Stimulated activated CD4-positive, alpha-beta T cell treated with anti-CD3 and anti-CD28 coated beads, Interleukin-15, amount 100 ng/mL, for 48 hours (primary cell): ENCODE measurements around the gene PSMD8.
"Not testable (repeated sequence)": the region's sequence is repeated elsewhere in the genome, so short reads cannot be mapped to it uniquely, and the experiment has no call there.

Experiments
- DNase-seq, 2 donors: peaks; one replicate each; pipeline ENCODE4 v3.0.0-alpha.2; 2020; ENCODE audit warnings: low read depth in 2 of 2

Gene PSMD8

GRCh38 chr19:38374332-38375097 is at the start of gene PSMD8:
Gene PSMD8 (plus strand): TSS chr19:38374571. CDS start chr19:38374602, 31 bp downstream.
- DNase-seq = peak; percentile 98

- DNase-seq = no peak
Observed at GRCh38 chr19:38326591-38326990, 47.8 kb upstream of the PSMD8 start.

DNA sequence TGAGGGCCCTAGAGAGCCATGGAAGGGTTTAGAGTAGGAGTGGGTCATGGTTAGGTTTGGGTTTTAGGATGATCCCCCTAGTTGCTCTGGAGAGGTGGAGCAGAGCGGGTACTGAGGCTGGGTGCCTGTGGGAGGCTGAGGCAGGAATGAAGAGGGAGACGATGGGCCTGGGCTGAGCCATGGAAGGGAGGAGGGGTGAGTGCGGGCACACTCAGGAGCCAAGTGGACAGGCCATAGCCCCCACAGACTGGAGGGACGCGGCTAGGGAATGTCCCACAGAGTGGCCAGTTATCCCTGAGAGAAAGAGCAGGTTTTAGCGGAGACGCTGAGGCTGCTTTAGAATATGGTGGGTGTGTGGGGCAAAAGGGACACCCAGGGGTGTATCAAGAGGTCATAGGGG is 44.7 kb upstream of the PSMD8 start:
- DNase-seq = no peak

GRCh38 chr19:38331728-38332127 is 42.6 kb upstream of the PSMD8 start:
- DNase-seq = no peak

GRCh38 chr19:38333245-38333644 is 41.1 kb upstream of the PSMD8 start:
- DNase-seq = no peak

- DNase-seq = peak; percentile 94 to 96
Observed at GRCh38 chr19:38335949-38336637, 38.3 kb upstream of the PSMD8 start.

- peak; percentile 95 to 97 for DNase-seq
Observed at GRCh38 chr19:38336638-38337359, 37.6 kb upstream of the PSMD8 start.

- DNase-seq = no peak
Observed at GRCh38 chr19:38337360-38337653, 37.1 kb upstream of the PSMD8 start.

- not testable (repeated sequence) for DNase-seq
Observed at GRCh38 chr19:38339011-38339410, 35.4 kb upstream of the PSMD8 start.

DNA sequence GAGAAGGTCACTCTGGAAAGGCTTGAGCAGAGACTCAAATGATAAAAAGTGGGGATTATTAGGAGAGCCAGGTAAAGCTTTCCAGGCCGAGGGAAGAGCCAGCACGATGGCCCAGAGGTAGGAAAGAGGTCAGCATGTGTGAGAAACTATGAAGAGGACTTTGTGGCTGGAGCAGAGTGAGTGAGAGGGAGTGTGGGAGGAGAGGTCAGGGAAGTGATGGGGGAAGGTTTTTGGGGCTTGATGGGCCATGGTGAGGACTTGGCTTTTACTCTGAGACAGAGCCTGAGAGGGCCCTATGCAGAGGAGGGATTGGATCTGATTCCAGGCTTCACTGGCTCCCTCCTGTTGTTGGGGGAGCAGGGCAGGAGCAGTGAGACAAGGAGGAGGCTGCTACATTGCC is 33.4 kb upstream of the PSMD8 start:
- DNase-seq = no peak

DNA sequence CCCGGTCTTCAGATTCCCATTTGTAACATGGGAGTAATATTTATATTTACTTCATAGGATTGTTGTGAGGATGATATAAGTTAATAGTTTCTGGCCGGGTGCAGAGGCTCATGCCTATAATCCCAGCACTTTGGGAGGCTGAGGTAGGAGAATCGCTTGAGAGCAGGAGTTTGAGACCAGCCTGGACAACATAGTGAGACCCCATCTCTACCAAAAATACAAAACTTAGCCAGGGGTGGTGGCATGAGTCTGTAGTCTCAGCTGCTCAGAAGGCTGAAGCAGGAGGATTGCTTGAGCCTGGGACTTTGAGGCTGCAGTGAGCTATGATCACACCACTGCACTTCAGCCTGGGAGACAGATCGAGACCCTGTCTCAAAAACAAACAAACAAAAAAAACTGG is 27.5 kb upstream of the PSMD8 start:
- no peak for DNase-seq

DNA sequence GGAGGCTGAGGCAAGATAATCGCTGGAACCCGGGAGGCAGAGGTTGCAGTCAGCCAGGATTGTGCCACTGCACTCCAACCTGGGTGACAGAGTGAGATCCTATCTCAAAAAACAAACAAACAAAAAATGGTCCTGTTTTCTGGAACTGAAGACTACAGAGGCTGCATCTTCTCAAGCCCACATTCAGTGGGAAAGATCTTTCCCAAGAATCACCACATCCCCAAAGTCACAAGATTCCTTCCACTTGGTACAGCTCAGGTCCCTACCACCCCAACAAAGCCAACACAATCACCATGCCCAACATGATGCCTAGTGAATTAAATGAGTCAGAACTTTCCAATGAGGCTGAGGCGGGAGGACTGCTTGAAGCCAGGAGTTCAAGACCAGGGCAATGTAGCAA is 23.5 kb upstream of the PSMD8 start:
- no peak for DNase-seq

DNA sequence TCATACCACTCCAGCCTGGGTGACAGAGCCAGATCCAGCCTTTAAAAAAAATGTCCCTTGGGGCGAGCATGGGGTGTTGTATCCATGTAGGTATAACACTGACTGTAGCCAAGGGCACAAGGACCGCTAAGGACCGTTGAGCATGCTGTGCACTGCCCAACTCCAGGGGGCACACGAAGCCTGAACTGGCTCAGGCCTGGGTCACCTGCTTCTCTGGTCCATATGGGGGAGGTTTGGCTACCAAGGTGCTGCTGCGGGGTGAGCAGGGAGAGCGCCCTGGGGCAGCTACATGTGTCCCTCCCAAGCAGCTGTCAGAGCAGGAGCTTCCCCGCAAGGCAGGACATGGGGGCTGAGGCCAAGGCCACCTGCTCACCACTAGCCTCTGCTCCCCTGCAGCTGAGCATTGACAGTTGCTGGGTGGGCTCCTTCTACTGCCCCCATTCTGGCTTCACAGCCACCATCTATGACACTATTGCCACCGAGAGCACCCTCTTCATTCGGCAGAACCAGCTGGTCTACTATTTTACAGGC is 22.4 kb upstream of the PSMD8 start:
- no peak for DNase-seq

- DNase-seq = no peak
Observed at GRCh38 chr19:38352611-38353010, 21.8 kb upstream of the PSMD8 start.

GRCh38 chr19:38355728-38356725 is 18.3 kb upstream of the PSMD8 start:
- no peak for DNase-seq

GRCh38 chr19:38358071-38358470 is 16.3 kb upstream of the PSMD8 start:
- no peak for DNase-seq

DNA sequence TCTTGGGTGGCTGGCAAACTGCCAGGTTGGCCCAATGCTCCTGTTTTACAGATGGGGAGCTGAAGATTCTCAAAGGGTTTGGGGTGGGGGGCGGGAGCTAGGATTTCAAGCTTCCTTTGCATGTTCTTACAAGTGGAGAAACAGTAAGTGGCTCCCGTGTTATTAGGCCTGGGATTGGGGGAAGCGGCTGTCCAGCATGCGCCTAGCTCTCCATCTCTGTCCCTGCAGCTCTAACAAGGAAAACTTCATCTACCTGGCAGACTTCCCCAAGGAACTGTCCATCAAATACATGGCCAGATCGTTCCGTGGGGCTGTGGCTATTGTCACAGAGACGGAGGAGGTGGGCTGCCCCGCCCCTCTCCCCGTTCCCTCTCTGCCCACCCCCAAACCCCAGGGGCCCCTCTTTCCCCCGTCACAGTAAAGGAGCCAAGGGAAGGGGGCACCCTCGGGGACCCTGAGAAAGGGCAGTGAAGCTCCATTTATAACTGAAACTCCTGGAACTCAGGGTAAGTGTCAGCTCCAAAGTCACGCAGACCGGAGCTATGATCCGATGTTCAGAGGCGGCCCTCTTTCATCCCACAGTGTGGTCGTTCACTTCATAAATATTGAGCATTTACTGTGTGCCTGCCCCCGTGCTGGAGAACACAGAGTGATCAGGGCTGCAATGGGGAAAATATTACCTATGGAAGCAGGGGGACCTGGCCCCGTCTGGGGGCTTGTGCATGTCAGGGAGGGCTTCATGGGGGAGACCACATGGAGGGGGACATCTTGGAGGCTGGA is 14.9 kb upstream of the PSMD8 start:
- no peak for DNase-seq

DNA sequence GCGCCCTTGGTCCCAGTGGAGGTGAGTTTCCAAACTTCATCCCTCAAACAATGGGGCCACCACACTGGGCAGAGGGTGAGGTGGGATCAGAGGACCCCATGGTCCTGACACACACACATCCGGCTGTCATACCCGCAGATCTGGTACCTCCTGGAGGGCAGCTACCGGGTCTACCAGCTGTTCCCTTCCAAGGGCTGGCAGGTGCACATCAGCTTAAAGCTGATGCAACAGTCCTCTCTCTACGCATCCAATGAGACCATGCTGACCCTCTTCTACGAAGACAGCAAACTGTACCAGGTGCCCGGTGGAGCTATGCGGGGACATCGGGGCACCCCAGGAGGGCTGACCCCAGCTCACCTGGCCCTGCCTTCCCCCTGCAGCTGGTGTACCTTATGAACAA is 14.0 kb upstream of the PSMD8 start:
- no peak for DNase-seq

DNA sequence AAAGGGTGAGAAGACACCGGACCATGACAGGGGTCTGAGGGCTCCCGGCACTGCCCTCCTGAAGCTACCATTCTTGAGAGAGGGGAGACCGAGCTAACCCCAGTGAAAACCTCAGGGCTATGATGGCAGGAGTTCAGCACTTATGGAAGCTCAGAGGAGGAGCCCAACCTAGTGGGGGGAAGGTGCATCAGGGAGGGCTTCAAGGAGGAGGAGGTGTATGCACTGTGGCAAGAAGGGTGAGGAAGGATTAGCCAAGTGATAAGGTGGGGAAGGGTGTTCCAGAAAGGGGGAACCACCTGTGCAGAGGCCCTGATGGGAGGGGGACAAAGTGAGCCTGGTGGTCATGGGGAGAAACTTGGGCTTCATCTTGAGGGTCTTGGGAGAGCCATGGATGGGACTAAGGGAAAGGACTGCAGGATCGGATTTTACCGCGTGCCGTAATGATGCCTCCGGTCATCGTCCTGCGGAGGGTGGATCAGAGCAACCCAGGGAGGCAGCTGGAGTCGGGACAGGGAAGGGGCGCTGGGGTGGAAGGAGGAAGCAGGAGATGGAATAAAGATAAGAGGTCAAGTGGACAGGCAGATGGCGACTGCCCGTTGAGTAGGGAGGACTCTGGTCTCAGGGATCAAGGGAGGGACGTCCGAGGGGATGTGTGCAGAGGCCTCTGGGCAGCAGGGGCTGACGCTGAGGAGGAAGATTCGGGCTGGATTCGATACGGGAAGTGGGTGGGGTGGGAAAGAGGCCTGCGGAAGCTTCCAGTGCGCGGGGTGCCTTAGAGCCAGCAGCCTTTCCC is 13.3 kb upstream of the PSMD8 start:
- DNase-seq = no peak

DNA sequence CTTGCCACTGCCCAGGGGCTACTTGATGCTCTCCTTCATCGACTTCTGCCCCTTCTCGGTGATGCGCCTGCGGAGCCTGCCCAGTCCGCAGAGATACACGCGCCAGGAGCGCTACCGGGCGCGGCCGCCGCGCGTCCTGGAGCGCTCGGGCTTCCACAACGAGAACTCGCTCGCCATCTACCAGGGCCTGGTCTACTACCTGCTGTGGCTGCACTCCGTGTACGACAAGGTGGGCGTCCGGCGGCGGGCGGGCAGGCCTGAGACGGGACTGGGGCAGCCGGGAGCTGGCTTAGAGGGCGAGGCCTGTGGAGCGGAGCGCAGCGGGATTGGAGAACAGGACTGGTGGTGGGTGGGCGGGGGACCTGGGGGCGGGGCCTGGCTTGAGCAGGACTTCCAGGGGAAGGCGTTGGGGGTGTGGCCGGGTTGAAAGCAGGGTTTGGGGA is 12.7 kb upstream of the PSMD8 start:
- peak; percentile 60 to 74 for DNase-seq
